ENCODE results near the gene PDX1.

GRCh38 chr13:27904719-27905118, 15.1 kb upstream of the PDX1 start:
- TF ChIP-seq TOX (CRISPR knock-in tag; IDR thresholded peaks at IDR 0.05; ENCODE audit: borderline replicate concordance) (no peak), RARB (CRISPR knock-in tag; IDR thresholded peaks at IDR 0.05) (no peak), ZFP3 (CRISPR knock-in tag; IDR thresholded peaks at IDR 0.05) (no peak), ARNTL (CRISPR knock-in tag; IDR thresholded peaks at IDR 0.05; ENCODE audit: borderline replicate concordance, low read depth) (no peak), ISL1 (CRISPR knock-in tag; IDR thresholded peaks at IDR 0.05) (no peak), BACH2 (CRISPR knock-in tag; IDR thresholded peaks at IDR 0.05; ENCODE audit: borderline replicate concordance) (no peak), GLIS3 (CRISPR knock-in tag; IDR thresholded peaks at IDR 0.05) (no peak), ZFP30 (CRISPR knock-in tag; IDR thresholded peaks at IDR 0.05) (no peak), ZC3H10 (CRISPR knock-in tag; IDR thresholded peaks at IDR 0.05) (no peak), ESRRG (CRISPR knock-in tag; IDR thresholded peaks at IDR 0.05) (no peak), PPARA (CRISPR knock-in tag; IDR thresholded peaks at IDR 0.05; ENCODE audit: borderline replicate concordance) (no peak), PATZ1 (CRISPR knock-in tag; IDR thresholded peaks at IDR 0.05; ENCODE audit: borderline replicate concordance) (no peak)
- TF ChIP-seq, protein P1, sequence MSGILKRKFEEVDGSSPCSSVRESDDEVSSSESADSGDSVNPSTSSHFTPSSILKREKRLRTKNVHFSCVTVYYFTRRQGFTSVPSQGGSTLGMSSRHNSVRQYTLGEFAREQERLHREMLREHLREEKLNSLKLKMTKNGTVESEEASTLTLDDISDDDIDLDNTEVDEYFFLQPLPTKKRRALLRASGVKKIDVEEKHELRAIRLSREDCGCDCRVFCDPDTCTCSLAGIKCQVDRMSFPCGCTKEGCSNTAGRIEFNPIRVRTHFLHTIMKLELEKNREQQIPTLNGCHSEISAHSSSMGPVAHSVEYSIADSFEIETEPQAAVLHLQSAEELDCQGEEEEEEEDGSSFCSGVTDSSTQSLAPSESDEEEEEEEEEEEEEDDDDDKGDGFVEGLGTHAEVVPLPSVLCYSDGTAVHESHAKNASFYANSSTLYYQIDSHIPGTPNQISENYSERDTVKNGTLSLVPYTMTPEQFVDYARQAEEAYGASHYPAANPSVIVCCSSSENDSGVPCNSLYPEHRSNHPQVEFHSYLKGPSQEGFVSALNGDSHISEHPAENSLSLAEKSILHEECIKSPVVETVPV (CRISPR knock-in tag; IDR thresholded peaks at IDR 0.05): no peak
- TF ChIP-seq, protein P2, sequence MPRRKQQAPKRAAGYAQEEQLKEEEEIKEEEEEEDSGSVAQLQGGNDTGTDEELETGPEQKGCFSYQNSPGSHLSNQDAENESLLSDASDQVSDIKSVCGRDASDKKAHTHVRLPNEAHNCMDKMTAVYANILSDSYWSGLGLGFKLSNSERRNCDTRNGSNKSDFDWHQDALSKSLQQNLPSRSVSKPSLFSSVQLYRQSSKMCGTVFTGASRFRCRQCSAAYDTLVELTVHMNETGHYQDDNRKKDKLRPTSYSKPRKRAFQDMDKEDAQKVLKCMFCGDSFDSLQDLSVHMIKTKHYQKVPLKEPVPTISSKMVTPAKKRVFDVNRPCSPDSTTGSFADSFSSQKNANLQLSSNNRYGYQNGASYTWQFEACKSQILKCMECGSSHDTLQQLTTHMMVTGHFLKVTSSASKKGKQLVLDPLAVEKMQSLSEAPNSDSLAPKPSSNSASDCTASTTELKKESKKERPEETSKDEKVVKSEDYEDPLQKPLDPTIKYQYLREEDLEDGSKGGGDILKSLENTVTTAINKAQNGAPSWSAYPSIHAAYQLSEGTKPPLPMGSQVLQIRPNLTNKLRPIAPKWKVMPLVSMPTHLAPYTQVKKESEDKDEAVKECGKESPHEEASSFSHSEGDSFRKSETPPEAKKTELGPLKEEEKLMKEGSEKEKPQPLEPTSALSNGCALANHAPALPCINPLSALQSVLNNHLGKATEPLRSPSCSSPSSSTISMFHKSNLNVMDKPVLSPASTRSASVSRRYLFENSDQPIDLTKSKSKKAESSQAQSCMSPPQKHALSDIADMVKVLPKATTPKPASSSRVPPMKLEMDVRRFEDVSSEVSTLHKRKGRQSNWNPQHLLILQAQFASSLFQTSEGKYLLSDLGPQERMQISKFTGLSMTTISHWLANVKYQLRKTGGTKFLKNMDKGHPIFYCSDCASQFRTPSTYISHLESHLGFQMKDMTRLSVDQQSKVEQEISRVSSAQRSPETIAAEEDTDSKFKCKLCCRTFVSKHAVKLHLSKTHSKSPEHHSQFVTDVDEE (CRISPR knock-in tag; IDR thresholded peaks at IDR 0.05): no peak

Data from SK-N-SH treated with all-trans-retinoic acid at 6 μM for 48 hours (cell line).